ENCODE results near the gene SCT. TPM values are rescaled to one million over a fixed set of nuclear protein-coding genes. Genes with fewer than 3 reads are reported as not detected.
A peak's percentile ranks its signal among the peaks of the same experiment; 100 is the strongest.

Gene SCT
- total and polyA plus RNA-seq, 2 experiments from 2014 or later, result 4.3 to 8.9 TPM

DNA sequence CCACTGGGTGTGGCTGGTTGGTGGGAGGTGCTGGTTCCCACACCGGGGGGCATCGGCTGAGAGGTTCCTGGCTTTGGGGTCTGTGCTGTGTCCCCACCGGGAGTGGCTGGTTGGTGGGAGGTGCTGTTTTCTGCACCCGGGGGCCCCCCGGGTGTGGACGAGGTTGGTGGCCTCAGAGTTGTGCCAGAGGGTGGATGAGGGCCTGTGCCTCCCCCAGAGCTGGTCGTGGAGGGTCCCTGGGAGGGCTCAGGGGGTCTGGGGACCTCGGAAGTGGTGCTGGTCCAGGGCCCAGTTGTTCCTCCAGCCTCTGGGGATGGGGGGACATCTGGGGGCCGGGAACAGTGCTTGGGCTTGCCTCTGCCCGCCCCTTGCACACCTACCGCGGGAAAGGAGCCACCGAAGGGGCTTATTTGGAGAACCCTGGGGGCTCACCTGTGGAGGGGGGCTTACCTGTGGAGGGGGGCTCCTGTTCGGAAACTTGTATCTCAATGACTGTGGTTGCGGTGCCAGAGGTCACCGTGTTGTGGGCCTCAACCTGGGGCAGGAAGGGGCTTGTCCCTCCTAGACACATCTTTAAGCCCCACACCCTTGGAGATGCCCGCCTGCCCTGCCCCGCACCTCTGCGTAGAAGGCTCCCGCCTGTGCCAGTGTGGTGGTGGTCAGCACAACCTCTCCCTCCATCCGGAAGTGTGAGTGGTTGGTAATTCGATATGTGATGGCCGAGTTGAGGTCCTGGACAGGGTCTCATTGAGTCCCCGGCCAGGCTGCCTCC lies 7.9 kb downstream of the SCT start:
- no peak for TF ChIP-seq CTCF (IDR thresholded peaks at IDR 0.05; ENCODE audit: low read depth, low read length)
- no peaks in the 10 kb centered on the region for H3K27me3 ChIP-seq
- peaks cover 4% of the 10 kb centered on the region for H3K4me1 ChIP-seq (ENCODE audit: low read depth)
- no peak for DNase-seq (ENCODE audit: low read depth in 1 of 2, low spot score in 1 of 2)
- peaks cover 2% of the 10 kb centered on the region for H3K36me3 ChIP-seq
- no peak overlapping the region for H3K27ac ChIP-seq
- no peak overlapping the region for H3K4me3 ChIP-seq
- no peaks in the 10 kb centered on the region for H3K9me3 ChIP-seq (ENCODE audit: low read depth)

DNA sequence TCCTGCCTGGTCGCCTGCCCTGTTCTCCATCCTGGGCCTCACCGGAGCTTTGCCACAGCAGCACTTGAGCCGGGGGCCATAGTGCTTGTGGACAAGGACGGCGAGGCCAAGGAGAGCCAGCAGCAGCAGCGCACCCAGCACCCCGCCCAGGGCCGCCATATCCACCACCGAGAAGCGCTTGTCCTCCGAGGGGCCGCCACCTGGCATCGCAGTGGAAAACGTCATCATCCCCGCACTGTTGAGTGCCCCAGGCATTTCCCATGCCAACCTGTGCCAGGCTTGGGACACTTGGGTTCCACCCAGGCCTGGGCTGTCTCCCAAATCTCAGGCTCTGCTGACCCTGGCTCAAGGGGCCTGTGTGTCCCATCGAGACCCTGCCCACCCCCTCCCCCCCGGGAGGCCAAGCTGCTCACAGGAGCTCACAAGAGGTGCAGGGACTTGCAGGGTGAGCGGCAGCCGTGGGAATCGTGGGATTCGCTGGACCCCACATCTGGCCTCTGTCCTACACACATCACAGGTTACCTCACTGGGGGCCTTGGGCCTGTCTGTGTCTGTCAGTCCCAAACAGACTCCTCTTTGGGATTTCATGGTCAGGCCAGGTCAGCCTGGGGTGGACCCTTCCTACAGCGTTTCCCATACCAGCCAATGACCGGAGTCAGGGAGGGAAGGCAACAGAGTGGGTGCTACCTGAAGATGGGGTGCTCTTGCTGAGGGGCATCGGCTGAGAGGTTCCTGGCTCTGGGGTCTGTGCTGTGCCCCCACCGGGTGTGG lies 8.9 kb downstream of the SCT start:
- Histone ChIP-seq H3K36me3 (peaks cover 2% of the 10 kb centered on the region), H3K27me3 (no peaks in the 10 kb centered on the region), H3K27ac (no peak overlapping the region), H3K9me3 (ENCODE audit: low read depth) (no peaks in the 10 kb centered on the region), H3K4me1 (ENCODE audit: low read depth) (peaks cover 7% of the 10 kb centered on the region), H3K4me3 (no peak overlapping the region)
- no peak for TF ChIP-seq CTCF (IDR thresholded peaks at IDR 0.05; ENCODE audit: low read depth, low read length)
- DNase-seq (ENCODE audit: low read depth in 1 of 2, low spot score in 1 of 2), result no peak

DNA sequence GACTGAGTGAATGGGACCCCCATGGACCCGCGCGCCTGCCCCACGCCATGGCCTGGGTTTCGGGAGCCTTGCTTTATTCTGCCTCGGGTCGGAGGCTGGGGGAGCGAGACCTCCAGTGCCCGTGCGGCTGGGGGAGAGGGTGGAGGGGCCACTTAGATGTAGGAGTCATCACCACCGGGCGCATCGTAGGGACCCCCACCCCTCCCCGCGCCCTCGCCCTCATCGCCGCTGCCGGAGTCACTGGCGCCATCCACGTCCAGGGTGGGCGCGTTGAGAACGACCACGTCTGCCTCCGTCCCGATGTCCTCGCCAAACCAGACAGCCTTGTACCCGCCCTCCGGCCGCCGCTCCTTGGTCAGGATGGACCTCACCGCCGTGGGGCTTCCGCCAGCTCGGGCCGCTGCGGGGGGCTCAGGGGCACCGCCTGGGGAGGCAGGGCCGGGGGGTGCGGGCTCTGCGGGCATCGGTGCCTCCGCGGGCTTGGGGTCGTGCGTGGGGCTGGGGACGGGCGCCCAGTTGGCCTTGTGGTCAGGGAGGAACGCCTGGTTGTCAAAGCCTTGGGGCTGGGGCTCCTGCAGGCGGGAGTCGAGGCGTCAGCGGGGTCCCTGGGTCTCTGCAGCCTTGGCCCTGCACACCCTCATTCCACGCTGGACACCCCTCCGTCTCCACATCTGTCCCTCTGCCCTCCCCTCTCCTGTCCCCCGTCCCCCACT lies 9.6 kb downstream of the SCT start:
- Histone ChIP-seq H3K4me3 (no peak overlapping the region), H3K27ac (no peak overlapping the region), H3K9me3 (ENCODE audit: low read depth) (no peaks in the 10 kb centered on the region), H3K36me3 (peaks cover 5% of the 10 kb centered on the region), H3K4me1 (ENCODE audit: low read depth) (peaks cover 12% of the 10 kb centered on the region), H3K27me3 (no peaks in the 10 kb centered on the region)
- TF ChIP-seq CTCF (IDR thresholded peaks at IDR 0.05; ENCODE audit: low read depth, low read length), result no peak
- DNase-seq (ENCODE audit: low read depth in 1 of 2, low spot score in 1 of 2), result no peak

DNA sequence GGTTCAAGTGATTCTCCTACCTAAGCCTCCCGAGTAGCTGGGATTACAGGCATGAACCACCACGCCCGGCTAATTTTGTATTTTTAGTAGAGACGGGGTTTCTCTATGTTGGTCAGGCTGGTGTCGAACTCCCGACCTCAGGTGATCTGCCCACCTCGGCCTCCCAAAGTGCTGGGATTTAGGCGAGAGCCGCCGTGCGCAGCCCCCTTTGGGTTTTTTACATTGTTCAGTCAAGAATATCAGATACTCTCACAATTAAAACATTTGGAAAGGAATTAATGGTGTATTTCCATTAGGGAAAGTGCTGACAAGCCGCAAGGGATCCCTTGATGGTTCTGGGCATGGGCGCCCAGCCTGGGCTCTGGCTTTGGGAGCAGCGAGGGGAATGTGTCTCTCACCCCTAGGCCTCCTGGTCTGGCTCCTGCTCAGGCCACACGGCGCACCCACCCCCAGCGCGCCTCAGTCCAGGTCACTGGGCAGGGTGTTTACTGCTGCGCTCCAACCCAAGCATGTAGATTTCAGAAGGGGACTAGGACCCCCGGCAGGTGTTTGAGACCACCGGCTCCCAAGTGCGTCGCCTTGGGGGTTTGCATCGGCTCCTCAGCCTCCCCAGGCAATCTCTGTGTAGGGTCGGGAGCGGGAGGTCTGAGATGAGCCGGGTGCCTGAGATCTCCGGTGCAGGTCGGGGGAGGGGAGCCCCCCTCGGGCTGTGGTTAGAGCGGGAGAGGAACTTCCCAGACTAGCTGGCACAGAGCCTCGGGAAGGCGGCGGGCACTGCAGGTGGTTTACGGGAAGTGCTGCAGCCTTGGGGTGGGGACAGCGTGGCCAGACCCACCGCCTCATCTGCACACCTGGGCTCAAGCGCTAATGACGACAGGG lies 10.4 kb downstream of the SCT start:
- peak overlapping the region; percentile 64 for H3K27ac ChIP-seq

More for the DNA sequence above, 10.4 kb downstream of the SCT start:
- Histone ChIP-seq H3K36me3 (peaks cover 11% of the 10 kb centered on the region), H3K4me1 (ENCODE audit: low read depth) (peaks cover 15% of the 10 kb centered on the region), H3K27me3 (no peaks in the 10 kb centered on the region), H3K9me3 (ENCODE audit: low read depth) (no peaks in the 10 kb centered on the region), H3K4me3 (peak overlapping the region; percentile 70)
- no peak for TF ChIP-seq CTCF (IDR thresholded peaks at IDR 0.05; ENCODE audit: low read depth, low read length)
- DNase-seq (ENCODE audit: low read depth in 1 of 2, low spot score in 1 of 2), result no peak

Measured in cardiac muscle cell (in vitro differentiated cells and primary cell).